Spleen (tissue), 7 donors: ENCODE measurements around the gene BTBD7.

Source experiments
- POLR2A ChIP-seq, 3 donors: fragments of 450-650 bp; IDR thresholded peaks; one replicate each; pipeline ENCODE4 v1.5.1; 2017; ENCODE audit warnings: antibody characterized with exemption in 3 of 3, mild to moderate bottlenecking in 1 of 3
- TF ChIP-seq, protein P1 (sequence below), 11 experiments: fragments of 200-600 bp in 7 of 11; fragments of 450-650 bp in 4 of 11; sonication (generic) in 4 of 11; IDR thresholded peaks in 8 of 11; conservative IDR thresholded peaks in 3 of 11; 1 replicate in 7 of 11; 2 replicates in 4 of 11; pipeline versions ENCODE4 v1.4.0 to v1.8.0; 2016 to 2021; ENCODE audit warnings: antibody characterized with exemption in 11 of 11, inconsistent platforms in 4 of 11, mild to moderate bottlenecking in 1 of 11
- donor health status: DM: no; HTN: no; CAD: no; lungs with moderate emphysema.
- donor health status: DM: no; HTN: no; CAD: no.
- donor health status: DM: no; HTN: no; CAD: no.

DNA sequence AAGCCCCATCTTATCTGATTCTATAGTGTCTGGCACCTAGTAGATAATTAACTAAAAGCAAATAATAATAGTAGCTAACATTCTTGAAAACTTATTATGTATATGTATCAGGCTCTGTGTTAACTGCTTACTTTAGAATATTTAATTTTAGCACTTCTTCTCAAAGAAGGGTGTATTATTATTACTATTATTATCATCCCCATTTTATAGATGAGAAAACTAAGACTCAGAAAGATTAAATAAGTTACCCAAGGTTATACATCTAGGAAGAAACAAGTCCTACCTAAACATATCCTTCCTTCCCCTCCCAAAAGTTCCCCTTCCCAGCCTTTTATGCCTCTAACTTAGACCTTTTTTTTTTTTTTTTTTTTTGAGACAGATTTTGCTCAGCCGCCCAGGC, 64.4 kb downstream of the BTBD7 start:
- TF ChIP-seq, protein P1, sequence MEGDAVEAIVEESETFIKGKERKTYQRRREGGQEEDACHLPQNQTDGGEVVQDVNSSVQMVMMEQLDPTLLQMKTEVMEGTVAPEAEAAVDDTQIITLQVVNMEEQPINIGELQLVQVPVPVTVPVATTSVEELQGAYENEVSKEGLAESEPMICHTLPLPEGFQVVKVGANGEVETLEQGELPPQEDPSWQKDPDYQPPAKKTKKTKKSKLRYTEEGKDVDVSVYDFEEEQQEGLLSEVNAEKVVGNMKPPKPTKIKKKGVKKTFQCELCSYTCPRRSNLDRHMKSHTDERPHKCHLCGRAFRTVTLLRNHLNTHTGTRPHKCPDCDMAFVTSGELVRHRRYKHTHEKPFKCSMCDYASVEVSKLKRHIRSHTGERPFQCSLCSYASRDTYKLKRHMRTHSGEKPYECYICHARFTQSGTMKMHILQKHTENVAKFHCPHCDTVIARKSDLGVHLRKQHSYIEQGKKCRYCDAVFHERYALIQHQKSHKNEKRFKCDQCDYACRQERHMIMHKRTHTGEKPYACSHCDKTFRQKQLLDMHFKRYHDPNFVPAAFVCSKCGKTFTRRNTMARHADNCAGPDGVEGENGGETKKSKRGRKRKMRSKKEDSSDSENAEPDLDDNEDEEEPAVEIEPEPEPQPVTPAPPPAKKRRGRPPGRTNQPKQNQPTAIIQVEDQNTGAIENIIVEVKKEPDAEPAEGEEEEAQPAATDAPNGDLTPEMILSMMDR (IDR thresholded peaks at IDR 0.05 in 8 of 11, conservative IDR thresholded peaks at IDR 0.05 in 3 of 11): no peak
- no peak for TF ChIP-seq POLR2A (IDR thresholded peaks at IDR 0.05)
